Islet precursor cell (in vitro differentiated cells): ENCODE measurements around the gene MYO5B.
"Not testable (repeated sequence)": the region's sequence is repeated elsewhere in the genome, so short reads cannot be mapped to it uniquely, and the experiment has no call there.

Experiments used
- DNase-seq: peaks from one replicate; pipeline ENCODE4 v3.0.0-alpha.2; 2018

The MYO5B gene

GRCh38 chr18:49813319-49814146 lies 381.4 kb downstream of the MYO5B start, which contains the start of gene ACAA2:
Gene ACAA2, minus strand, starts transcription at chr18:49813533. Its CDS starts 49 bp downstream, at chr18:49813484.
- DNase-seq = peak; percentile 88

GRCh38 chr18:49813069-49813318 lies 382.0 kb downstream of the MYO5B start:
- peak; percentile 67 for DNase-seq

GRCh38 chr18:49812286-49813068 lies 382.5 kb downstream of the MYO5B start:
- no peak for DNase-seq

GRCh38 chr18:49811151-49811938 lies 383.6 kb downstream of the MYO5B start:
- no peak for DNase-seq

- not testable (repeated sequence) for DNase-seq
Observed at GRCh38 chr18:49808553-49809191, 386.3 kb downstream of the MYO5B start.

- no peak for DNase-seq
Observed at GRCh38 chr18:49804096-49804495, 390.9 kb downstream of the MYO5B start.

- DNase-seq = no peak
Observed at GRCh38 chr18:49802623-49803022, 392.3 kb downstream of the MYO5B start.

- DNase-seq = not testable (repeated sequence)
Observed at GRCh38 chr18:49800491-49800890, 394.5 kb downstream of the MYO5B start.

- not testable (repeated sequence) for DNase-seq
Observed at GRCh38 chr18:49799806-49800205, 395.1 kb downstream of the MYO5B start.

- DNase-seq = no peak
Observed at GRCh38 chr18:49798001-49798400, 396.9 kb downstream of the MYO5B start.

GRCh38 chr18:49795612-49796552 lies 399.1 kb downstream of the MYO5B start:
- DNase-seq = no peak

- no peak for DNase-seq
Observed at GRCh38 chr18:49794743-49795142, 400.2 kb downstream of the MYO5B start.

GRCh38 chr18:49789560-49790134 lies 405.3 kb downstream of the MYO5B start:
- not testable (repeated sequence) for DNase-seq

- DNase-seq = no peak
Observed at GRCh38 chr18:49788327-49788898, 406.5 kb downstream of the MYO5B start.

- no peak for DNase-seq
Observed at GRCh38 chr18:49786019-49786720, 408.8 kb downstream of the MYO5B start.

- no peak for DNase-seq
Observed at GRCh38 chr18:49784427-49785185, 410.3 kb downstream of the MYO5B start.

- not testable (repeated sequence) for DNase-seq
Observed at GRCh38 chr18:49783631-49784030, 411.3 kb downstream of the MYO5B start.

GRCh38 chr18:49778826-49779465 lies 416.0 kb downstream of the MYO5B start:
- no peak for DNase-seq
